VCaP (cell line): ENCODE measurements around the gene SLC17A5.
A peak's percentile ranks its signal among the peaks of the same experiment; 100 is the strongest.

ENCODE experiments used
- H3K27ac ChIP-seq: fragments of 450-650 bp; 2 replicates; pipeline ENCODE4 v1.5.1; 2017
- CTCF ChIP-seq: fragments of 450-650 bp; conservative IDR thresholded peaks from 2 replicates; pipeline ENCODE4 v1.5.1; 2017; ENCODE audit warnings: mild to moderate bottlenecking, moderate library complexity

Gene SLC17A5

GRCh38 chr6:73675466-73676098, 21.8 kb upstream of the SLC17A5 start:
- no peak overlapping the region for H3K27ac ChIP-seq

GRCh38 chr6:73671911-73672685, 18.3 kb upstream of the SLC17A5 start:
- H3K27ac ChIP-seq = no peak overlapping the region
- TF ChIP-seq CTCF = no peak

More at GRCh38 chr6:73675466-73676098, 21.8 kb upstream of the SLC17A5 start:
- peak; percentile 93 for TF ChIP-seq CTCF

GRCh38 chr6:73669005-73669404, 15.2 kb upstream of the SLC17A5 start:
- TF ChIP-seq CTCF = no peak
- H3K27ac ChIP-seq = no peak overlapping the region

GRCh38 chr6:73667798-73668197, 14.0 kb upstream of the SLC17A5 start:
- H3K27ac ChIP-seq = no peak overlapping the region
- TF ChIP-seq CTCF = no peak

- TF ChIP-seq CTCF = no peak
- no peak overlapping the region for H3K27ac ChIP-seq
Observed at GRCh38 chr6:73666393-73666792, 12.6 kb upstream of the SLC17A5 start.

GRCh38 chr6:73665686-73666319, 12.0 kb upstream of the SLC17A5 start:
- no peak overlapping the region for H3K27ac ChIP-seq
- TF ChIP-seq CTCF = no peak

- H3K27ac ChIP-seq = no peak overlapping the region
- TF ChIP-seq CTCF = no peak
Observed at GRCh38 chr6:73664701-73665100, 10.9 kb upstream of the SLC17A5 start.
